Liver (tissue), 9 donors: ENCODE data around the gene CLINT1. TPM values are rescaled to one million over a fixed set of nuclear protein-coding genes. Genes with fewer than 3 reads are reported as not detected.

Experiments
- DNase-seq: peaks from one replicate; pipeline ENCODE4 v3.0.0-alpha.2; 2017; ENCODE audit warnings: low spot score
- H3K27ac ChIP-seq, 2 donors: one replicate each; pipeline ENCODE4 v1.7.0; 2013; ENCODE audit warnings: inconsistent platforms in 2 of 2, low read length in 2 of 2, control low read depth in 1 of 2, low read depth in 1 of 2, mild to moderate bottlenecking in 1 of 2
- H3K27me3 ChIP-seq, 4 donors: one replicate each; pipeline versions ENCODE4 v1.6.1 to v1.7.0; 2013; ENCODE audit warnings: low read length in 3 of 4, inconsistent platforms in 1 of 4, mild to moderate bottlenecking in 1 of 4, moderate library complexity in 1 of 4; ENCODE audit not compliant: control insufficient read depth in 4 of 4, insufficient read depth in 4 of 4
- H3K36me3 ChIP-seq, 4 donors: one replicate each; pipeline versions ENCODE4 v1.6.1 to v1.7.0; 2013; ENCODE audit warnings: low read length in 3 of 4, mild to moderate bottlenecking in 3 of 4, low read depth in 1 of 4, moderate library complexity in 1 of 4; ENCODE audit not compliant: control insufficient read depth in 4 of 4, insufficient read depth in 3 of 4
- H3K4me1 ChIP-seq, 4 donors: one replicate each; pipeline versions ENCODE4 v1.6.1 to v1.7.0; 2013; ENCODE audit warnings: low read length in 3 of 4, mild to moderate bottlenecking in 3 of 4, moderate library complexity in 1 of 4; ENCODE audit not compliant: control insufficient read depth in 4 of 4, insufficient read depth in 4 of 4
- H3K4me3 ChIP-seq, 3 donors: one replicate each; pipeline versions ENCODE4 v1.6.1 to v1.7.0; 2013; ENCODE audit warnings: low read length in 3 of 3, control low read depth in 1 of 3, low read depth in 1 of 3, mild to moderate bottlenecking in 1 of 3
- H3K9ac ChIP-seq, 2 donors: one replicate each; pipeline ENCODE4 v1.7.0; 2013; ENCODE audit warnings: low read length in 2 of 2, mild to moderate bottlenecking in 2 of 2, moderate library complexity in 2 of 2, control low read depth in 1 of 2, low read depth in 1 of 2
- H3K9me3 ChIP-seq, 4 donors: one replicate each; pipeline versions ENCODE4 v1.6.1 to v1.7.0; 2013; ENCODE audit warnings: low read length in 3 of 4; ENCODE audit not compliant: control insufficient read depth in 4 of 4
- EGR1 ChIP-seq, 2 donors: IDR thresholded peaks; 2 replicates each; pipeline ENCODE4 v1.6.1; 2016 to 2018; ENCODE audit warnings: antibody characterized with exemption in 2 of 2, low read depth in 2 of 2
- FOXA1 ChIP-seq: IDR thresholded peaks from 2 replicates; pipeline ENCODE4 v1.6.1; 2016; ENCODE audit warnings: antibody characterized with exemption
- FOXA2 ChIP-seq: IDR thresholded peaks from 2 replicates; pipeline ENCODE4 v1.6.1; 2016; ENCODE audit warnings: antibody characterized with exemption
- GABPA ChIP-seq, 2 donors: IDR thresholded peaks in 1 of 2; conservative IDR thresholded peaks in 1 of 2; 2 replicates each; pipeline ENCODE4 v1.6.1; 2016; ENCODE audit warnings: antibody characterized with exemption in 2 of 2, mild to moderate bottlenecking in 1 of 2, moderate library complexity in 1 of 2
- HNF4A ChIP-seq, 2 donors: conservative IDR thresholded peaks; 2 replicates each; pipeline ENCODE4 v1.6.1; 2016; ENCODE audit warnings: antibody characterized with exemption in 2 of 2, mild to moderate bottlenecking in 2 of 2
- HNF4G ChIP-seq: IDR thresholded peaks from 2 replicates; pipeline ENCODE4 v1.6.1; 2016; ENCODE audit warnings: antibody characterized with exemption
- JUND ChIP-seq, 2 donors: IDR thresholded peaks; 2 replicates each; pipeline ENCODE4 v1.6.1; 2016; ENCODE audit warnings: antibody characterized with exemption in 2 of 2
- NR2F2 ChIP-seq: IDR thresholded peaks from 2 replicates; pipeline ENCODE4 v1.6.1; 2016; ENCODE audit warnings: antibody characterized with exemption
- RAD21 ChIP-seq, 2 donors: IDR thresholded peaks; 2 replicates each; pipeline ENCODE4 v1.6.1; 2016; ENCODE audit warnings: antibody characterized with exemption in 2 of 2, mild to moderate bottlenecking in 2 of 2
- REST ChIP-seq: IDR thresholded peaks from 2 replicates; pipeline ENCODE4 v1.6.1; 2016; ENCODE audit warnings: antibody characterized with exemption, mild to moderate bottlenecking
- RXRA ChIP-seq, 2 donors: IDR thresholded peaks; 2 replicates each; pipeline ENCODE4 v1.6.1; 2017 to 2018; ENCODE audit warnings: antibody characterized with exemption in 2 of 2, mild to moderate bottlenecking in 1 of 2
- SP1 ChIP-seq: IDR thresholded peaks from 2 replicates; pipeline ENCODE4 v1.6.1; 2018; ENCODE audit warnings: antibody characterized with exemption, mild to moderate bottlenecking
- TAF1 ChIP-seq: conservative IDR thresholded peaks from 2 replicates; pipeline ENCODE4 v1.6.1; 2016; ENCODE audit warnings: antibody characterized with exemption, mild to moderate bottlenecking
- YY1 ChIP-seq: IDR thresholded peaks from 2 replicates; pipeline ENCODE4 v1.6.1; 2016; ENCODE audit warnings: antibody characterized with exemption, mild to moderate bottlenecking
- ZBTB33 ChIP-seq: IDR thresholded peaks from 2 replicates; pipeline ENCODE4 v1.6.1; 2016; ENCODE audit warnings: antibody characterized with exemption
- WGBS: extraction: QIAGEN DNeasy Blood & Tissue Kit; methylation state at CpG from one replicate; pipeline ENCODE4 v1.1.7; 2013; 5-methylcytosine and 5-hydroxymethylcytosine counted together
- polyA plus RNA-seq, 2 donors: library from polyadenylated mRNA; stranded (reverse) in 1 of 2; unstranded in 1 of 2; fragments of 200-250 nt in 1 of 2; fragments of >200 nt in 1 of 2; fragmentation: Nextera tagmentation in 1 of 2; extraction: Ambion mirVana in 1 of 2; gene quantifications; one replicate each; pipeline versions ENCODE4 v1.2.1 to v1.2.3, GENCODE V29; 2013 to 2015
- total RNA-seq, 2 donors: library from RNA; depleted of rRNA; stranded (reverse); fragments of >200 nt; gene quantifications; one replicate each; pipeline ENCODE4 v1.2.3, GENCODE V29; 2014
- TF ChIP-seq, protein P1 (sequence below): IDR thresholded peaks from 2 replicates; pipeline ENCODE4 v1.6.1; 2016; ENCODE audit warnings: antibody characterized with exemption
- TF ChIP-seq, protein P2 (sequence below): IDR thresholded peaks from 2 replicates; pipeline ENCODE4 v1.6.1; 2016; ENCODE audit warnings: antibody characterized with exemption
- TF ChIP-seq, protein P3 (sequence below): fragments of 150-350 bp; IDR thresholded peaks from 2 replicates; pipeline ENCODE4 v1.5.1; 2017; ENCODE audit warnings: improper control_type of control experiment, low read depth, low read length; ENCODE audit not compliant: missing input control
- donor health status: healthy.
- donor health status: healthy.
- donor health status: healthy.
- donor health status: healthy.
- donor health status: healthy.

The CLINT1 gene
- total and polyA plus RNA-seq, 4 donors, result 34.8 to 115 (median 68.3) TPM

- no peaks in the 10 kb centered on the region for H3K27me3 ChIP-seq
- TF ChIP-seq ZBTB33, result no peak
- no peak overlapping the region for H3K4me3 ChIP-seq
- no peaks in the 10 kb centered on the region for H3K36me3 ChIP-seq
- H3K4me1 ChIP-seq, result peaks cover 0 to 4% (median 2%) of the 10 kb centered on the region in 4 donors
- H3K27ac ChIP-seq, result no peak overlapping the region
- no peak for DNase-seq
- 62% methylated on average over 4 of the region's 4 CpGs for WGBS
- no peak overlapping the region for H3K9ac ChIP-seq
- no peaks in the 10 kb centered on the region for H3K9me3 ChIP-seq
These were observed 8.9 kb upstream of the CLINT1 start for GRCh38 chr5:157867751-157868387.

GRCh38 chr5:157866536-157866935 is 7.6 kb upstream of the CLINT1 start:
- no peak for DNase-seq
- no peak overlapping the region for H3K4me3 ChIP-seq
- H3K36me3 ChIP-seq, result no peaks in the 10 kb centered on the region
- H3K9ac ChIP-seq, result no peak overlapping the region
- WGBS, result 76% methylated on average over 2 of the region's 2 CpGs
- H3K27me3 ChIP-seq, result no peaks in the 10 kb centered on the region
- peaks cover 5 to 11% (median 7%) of the 10 kb centered on the region in 4 donors for H3K4me1 ChIP-seq
- no peaks in the 10 kb centered on the region for H3K9me3 ChIP-seq
- TF ChIP-seq, protein P1, sequence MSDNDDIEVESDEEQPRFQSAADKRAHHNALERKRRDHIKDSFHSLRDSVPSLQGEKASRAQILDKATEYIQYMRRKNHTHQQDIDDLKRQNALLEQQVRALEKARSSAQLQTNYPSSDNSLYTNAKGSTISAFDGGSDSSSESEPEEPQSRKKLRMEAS, result no peak
- no peak for TF ChIP-seq RXRA (IDR thresholded peaks at IDR 0.05)
- H3K27ac ChIP-seq, result no peak overlapping the region

GRCh38 chr5:157865781-157866180 is 6.8 kb upstream of the CLINT1 start:
- Histone ChIP-seq H3K4me1 (peaks cover 4 to 17% (median 15%) of the 10 kb centered on the region in 4 donors), H3K27ac (no peak overlapping the region), H3K27me3 (no peaks in the 10 kb centered on the region), H3K9ac (no peak overlapping the region), H3K4me3 (no peak overlapping the region), H3K36me3 (no peaks in the 10 kb centered on the region), H3K9me3 (no peaks in the 10 kb centered on the region)
- WGBS, result 66% methylated on average over 4 of the region's 4 CpGs
- no peak for DNase-seq
- TF ChIP-seq GABPA (IDR thresholded peaks at IDR 0.05 in 1 of 2, conservative IDR thresholded peaks at IDR 0.05 in 1 of 2) (no peak), ZBTB33 (no peak), FOXA2 (no peak), HNF4G (no peak), FOXA1 (no peak), RXRA (IDR thresholded peaks at IDR 0.05) (no peak), NR2F2 (no peak), RAD21 (IDR thresholded peaks at IDR 0.05) (no peak), SP1 (no peak), HNF4A (conservative IDR thresholded peaks at IDR 0.05) (no peak), JUND (IDR thresholded peaks at IDR 0.05) (no peak), REST (no peak), YY1 (no peak), EGR1 (IDR thresholded peaks at IDR 0.05; ENCODE audit: low read depth in 2 of 2) (no peak), TAF1 (no peak)
- TF ChIP-seq, protein P1, result no peak
- TF ChIP-seq, protein P2, sequence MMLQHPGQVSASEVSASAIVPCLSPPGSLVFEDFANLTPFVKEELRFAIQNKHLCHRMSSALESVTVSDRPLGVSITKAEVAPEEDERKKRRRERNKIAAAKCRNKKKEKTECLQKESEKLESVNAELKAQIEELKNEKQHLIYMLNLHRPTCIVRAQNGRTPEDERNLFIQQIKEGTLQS, result no peak
- TF ChIP-seq, protein P3, sequence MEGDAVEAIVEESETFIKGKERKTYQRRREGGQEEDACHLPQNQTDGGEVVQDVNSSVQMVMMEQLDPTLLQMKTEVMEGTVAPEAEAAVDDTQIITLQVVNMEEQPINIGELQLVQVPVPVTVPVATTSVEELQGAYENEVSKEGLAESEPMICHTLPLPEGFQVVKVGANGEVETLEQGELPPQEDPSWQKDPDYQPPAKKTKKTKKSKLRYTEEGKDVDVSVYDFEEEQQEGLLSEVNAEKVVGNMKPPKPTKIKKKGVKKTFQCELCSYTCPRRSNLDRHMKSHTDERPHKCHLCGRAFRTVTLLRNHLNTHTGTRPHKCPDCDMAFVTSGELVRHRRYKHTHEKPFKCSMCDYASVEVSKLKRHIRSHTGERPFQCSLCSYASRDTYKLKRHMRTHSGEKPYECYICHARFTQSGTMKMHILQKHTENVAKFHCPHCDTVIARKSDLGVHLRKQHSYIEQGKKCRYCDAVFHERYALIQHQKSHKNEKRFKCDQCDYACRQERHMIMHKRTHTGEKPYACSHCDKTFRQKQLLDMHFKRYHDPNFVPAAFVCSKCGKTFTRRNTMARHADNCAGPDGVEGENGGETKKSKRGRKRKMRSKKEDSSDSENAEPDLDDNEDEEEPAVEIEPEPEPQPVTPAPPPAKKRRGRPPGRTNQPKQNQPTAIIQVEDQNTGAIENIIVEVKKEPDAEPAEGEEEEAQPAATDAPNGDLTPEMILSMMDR, result no peak
